Measurements from ENCODE around the gene TAF1.
"Not testable (repeated sequence)": the region's sequence is repeated elsewhere in the genome, so short reads cannot be mapped to it uniquely, and the experiment has no call there.

The TAF1 gene, protein sequence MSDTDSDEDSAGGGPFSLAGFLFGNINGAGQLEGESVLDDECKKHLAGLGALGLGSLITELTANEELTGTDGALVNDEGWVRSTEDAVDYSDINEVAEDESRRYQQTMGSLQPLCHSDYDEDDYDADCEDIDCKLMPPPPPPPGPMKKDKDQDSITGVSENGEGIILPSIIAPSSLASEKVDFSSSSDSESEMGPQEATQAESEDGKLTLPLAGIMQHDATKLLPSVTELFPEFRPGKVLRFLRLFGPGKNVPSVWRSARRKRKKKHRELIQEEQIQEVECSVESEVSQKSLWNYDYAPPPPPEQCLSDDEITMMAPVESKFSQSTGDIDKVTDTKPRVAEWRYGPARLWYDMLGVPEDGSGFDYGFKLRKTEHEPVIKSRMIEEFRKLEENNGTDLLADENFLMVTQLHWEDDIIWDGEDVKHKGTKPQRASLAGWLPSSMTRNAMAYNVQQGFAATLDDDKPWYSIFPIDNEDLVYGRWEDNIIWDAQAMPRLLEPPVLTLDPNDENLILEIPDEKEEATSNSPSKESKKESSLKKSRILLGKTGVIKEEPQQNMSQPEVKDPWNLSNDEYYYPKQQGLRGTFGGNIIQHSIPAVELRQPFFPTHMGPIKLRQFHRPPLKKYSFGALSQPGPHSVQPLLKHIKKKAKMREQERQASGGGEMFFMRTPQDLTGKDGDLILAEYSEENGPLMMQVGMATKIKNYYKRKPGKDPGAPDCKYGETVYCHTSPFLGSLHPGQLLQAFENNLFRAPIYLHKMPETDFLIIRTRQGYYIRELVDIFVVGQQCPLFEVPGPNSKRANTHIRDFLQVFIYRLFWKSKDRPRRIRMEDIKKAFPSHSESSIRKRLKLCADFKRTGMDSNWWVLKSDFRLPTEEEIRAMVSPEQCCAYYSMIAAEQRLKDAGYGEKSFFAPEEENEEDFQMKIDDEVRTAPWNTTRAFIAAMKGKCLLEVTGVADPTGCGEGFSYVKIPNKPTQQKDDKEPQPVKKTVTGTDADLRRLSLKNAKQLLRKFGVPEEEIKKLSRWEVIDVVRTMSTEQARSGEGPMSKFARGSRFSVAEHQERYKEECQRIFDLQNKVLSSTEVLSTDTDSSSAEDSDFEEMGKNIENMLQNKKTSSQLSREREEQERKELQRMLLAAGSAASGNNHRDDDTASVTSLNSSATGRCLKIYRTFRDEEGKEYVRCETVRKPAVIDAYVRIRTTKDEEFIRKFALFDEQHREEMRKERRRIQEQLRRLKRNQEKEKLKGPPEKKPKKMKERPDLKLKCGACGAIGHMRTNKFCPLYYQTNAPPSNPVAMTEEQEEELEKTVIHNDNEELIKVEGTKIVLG (N-terminal part only)

DNA sequence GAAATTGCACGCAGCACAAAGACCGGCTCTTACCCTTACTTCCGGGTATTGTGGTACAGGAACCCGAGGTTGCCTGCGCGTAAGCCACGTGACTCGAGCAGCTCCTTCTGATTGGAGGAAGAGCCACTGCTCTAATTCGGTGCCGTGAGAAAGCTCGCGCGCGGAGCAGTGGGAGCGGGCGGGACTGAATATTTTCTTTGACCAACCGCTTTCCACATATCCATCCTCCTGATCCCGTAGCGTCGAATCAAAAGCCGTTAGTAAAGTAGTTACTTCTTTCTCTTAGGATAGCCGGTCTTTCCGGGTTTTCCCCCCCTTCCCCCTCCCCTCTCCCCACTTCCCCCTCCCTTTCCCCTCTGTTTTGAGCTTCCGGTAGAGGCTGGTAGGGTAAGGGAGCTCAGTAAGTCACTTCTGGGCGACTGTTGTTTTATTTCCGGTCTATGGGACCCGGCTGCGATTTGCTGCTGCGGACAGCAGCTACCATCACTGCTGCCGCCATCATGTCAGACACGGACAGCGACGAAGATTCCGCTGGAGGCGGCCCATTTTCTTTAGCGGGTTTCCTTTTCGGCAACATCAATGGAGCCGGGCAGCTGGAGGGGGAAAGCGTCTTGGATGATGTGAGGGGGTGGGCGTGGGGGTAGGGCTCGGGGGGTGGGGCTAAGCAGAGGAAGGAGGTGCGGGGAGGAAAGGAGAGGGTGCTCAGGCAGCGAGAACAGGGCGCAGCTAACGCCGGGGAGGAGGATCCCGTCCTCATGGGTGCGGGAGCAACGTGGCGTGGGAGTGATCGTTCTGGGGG, at the start of gene TAF1:
TSS of gene TAF1 (plus strand) at position 483 of the 799 bp plus-strand sequence. CDS start at position 501, 18 bp downstream.
- peak; percentile 67 to 81 for DNase-seq (ENCODE audit: low read depth in 2 of 2)

- not testable (repeated sequence) for DNase-seq (ENCODE audit: low read depth in 2 of 2)
Observed at GRCh38 chrX:71316959-71317358, 49.2 kb upstream of the TAF1 start.

GRCh38 chrX:71320126-71320525, 46.0 kb upstream of the TAF1 start:
- DNase-seq (ENCODE audit: low read depth in 2 of 2), result no peak

DNA sequence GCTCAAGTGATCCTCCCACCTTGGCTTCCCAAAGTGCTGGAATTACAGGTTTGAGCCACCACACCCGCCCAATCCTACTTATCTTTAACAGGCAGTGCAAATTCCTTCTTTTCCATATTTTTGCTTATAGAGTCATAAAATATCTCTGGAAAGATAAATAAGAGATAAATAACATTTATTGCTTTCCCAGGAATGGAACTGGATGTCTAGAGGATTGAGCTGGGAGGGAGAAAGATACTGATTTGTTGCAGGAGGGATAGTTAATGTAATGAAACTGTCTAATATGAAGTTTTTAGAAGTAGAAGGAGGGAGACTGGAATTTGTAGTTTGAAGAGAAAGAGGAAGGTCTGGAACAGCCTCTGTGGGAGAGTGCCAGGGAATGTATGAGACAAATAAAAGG, 44.4 kb upstream of the TAF1 start:
- no peak for DNase-seq (ENCODE audit: low read depth in 2 of 2)

DNA sequence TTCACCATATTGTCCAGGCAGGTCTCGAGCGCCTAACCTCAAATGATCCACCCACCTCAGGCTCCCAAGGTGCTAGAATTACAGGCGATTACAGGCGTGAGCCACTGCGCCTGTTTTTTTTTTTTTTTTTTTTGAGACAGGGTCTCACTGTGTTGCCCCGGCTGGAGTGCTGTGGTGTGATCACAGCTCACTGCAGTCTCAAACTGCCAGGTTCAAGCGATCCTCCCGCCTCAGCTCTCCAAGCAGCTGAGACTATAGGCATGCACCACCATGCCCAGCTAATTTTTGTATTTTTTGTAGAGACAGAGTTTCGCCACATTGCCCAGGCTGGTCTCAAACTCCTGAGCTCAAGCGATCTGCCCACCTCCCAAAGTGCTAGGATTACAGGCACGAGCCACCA, 41.7 kb upstream of the TAF1 start:
- DNase-seq (ENCODE audit: low read depth in 2 of 2), result not testable (repeated sequence)

DNA sequence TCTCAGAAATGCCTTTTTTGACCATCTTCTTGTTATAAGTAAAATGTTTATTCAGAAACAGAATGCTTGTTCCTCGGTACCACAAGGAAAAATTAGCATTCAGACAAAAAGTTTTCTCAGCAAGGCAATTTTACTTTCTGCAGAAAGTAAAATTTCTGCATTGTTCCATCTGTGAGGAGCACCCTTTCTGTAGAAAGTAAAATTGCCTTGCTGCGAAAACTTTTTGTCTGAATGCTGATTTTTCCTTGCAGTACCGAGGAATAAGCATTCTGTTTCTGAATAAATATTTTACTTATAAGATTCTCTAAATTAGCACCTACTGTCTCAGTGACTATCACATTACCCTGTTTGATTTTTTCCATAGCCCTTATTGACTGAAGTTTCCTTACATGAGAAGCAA, 39.8 kb upstream of the TAF1 start:
- DNase-seq (ENCODE audit: low read depth in 2 of 2), result no peak

- not testable (repeated sequence) for DNase-seq (ENCODE audit: low read depth in 2 of 2)
Observed at GRCh38 chrX:71349151-71349665, 16.9 kb upstream of the TAF1 start.

DNA sequence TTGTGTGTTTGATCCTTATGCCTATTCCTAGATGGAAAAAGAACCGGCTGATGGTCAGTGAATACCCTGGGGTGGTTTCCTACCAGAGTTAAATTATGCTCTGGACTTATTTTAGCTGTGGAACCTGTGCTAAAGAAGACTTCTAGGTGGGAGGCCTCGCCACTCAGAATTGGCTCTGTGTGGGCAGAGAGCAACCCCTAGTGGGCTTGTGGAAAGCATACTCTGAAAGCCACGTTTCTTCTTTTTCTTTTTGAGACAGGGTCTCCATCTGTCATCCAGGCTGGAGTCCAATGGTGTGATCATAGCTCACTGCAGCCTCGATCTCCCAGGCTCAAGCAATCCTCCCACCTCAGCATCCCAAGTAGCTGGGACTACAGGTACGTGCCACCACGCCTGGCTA, 16.3 kb upstream of the TAF1 start:
- not testable (repeated sequence) for DNase-seq (ENCODE audit: low read depth in 2 of 2)

- DNase-seq (ENCODE audit: low read depth in 2 of 2), result not testable (repeated sequence)
Observed at GRCh38 chrX:71352439-71352838, 13.7 kb upstream of the TAF1 start.

DNA sequence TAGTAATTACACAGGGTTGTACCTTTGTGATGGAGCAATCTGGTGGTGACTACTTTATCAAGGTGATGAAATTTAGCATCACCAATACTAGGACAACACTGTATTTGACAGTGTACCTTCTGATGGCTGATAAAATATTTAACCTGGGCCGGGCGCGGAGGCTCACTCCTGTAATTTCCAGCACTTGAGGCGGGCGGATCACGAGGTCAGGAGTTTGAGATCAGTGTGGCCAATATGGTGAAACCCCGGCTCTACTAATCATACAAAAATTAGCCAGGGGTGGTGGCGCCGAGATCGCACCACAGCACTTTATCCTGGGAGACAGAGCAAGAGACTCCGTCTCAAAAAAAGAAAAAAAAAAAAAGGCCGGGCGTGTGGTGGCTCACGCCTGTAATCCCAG, 1.9 kb upstream of the TAF1 start:
- no peak for DNase-seq (ENCODE audit: low read depth in 2 of 2)

- no peak for DNase-seq (ENCODE audit: low read depth in 2 of 2)
Observed at GRCh38 chrX:71365356-71365874, 742 bp upstream of the TAF1 start.

- peak; percentile 13 to 16 for DNase-seq (ENCODE audit: low read depth in 2 of 2)
Observed at GRCh38 chrX:71366674-71367256, 608 bp downstream of the TAF1 start.

DNA sequence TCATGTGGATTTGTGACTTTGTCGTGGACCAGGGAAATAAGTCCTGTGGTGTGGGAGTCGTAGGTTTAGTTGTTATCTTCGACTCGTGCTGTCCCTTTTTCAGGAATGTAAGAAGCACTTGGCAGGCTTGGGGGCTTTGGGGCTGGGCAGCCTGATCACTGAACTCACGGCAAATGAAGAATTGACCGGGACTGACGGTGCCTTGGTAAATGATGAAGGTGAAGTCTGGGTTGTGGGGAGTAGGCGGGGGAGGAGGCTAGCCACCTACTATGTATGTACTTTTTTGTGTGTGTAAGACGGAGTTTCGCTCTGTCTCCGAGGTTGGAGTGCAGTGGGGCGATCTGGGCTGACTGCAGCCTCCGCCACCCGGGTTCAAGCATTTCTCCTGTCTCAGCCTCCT, 1.2 kb downstream of the TAF1 start:
- DNase-seq (ENCODE audit: low read depth in 2 of 2), result no peak

DNA sequence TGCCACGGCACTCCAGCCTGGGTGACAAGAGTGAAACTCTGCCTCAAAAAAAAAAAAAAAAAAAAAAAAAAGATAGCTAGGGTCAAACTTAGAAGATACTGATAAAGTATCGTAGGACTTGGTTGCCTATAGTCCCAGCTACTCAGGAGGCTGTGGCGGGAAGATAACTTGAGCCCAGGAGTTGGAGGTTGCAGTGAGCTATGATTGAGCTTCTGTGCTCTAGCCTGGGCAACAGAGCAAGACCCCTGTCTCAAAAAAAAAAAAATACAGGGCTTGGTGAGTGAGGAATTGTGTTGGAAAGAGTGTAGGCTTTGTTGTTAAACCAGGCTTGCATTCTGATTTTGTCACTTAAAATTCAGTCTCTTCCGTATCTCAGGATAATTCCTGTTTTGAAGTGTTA, 6.2 kb downstream of the TAF1 start:
- no peak for DNase-seq (ENCODE audit: low read depth in 2 of 2)

DNA sequence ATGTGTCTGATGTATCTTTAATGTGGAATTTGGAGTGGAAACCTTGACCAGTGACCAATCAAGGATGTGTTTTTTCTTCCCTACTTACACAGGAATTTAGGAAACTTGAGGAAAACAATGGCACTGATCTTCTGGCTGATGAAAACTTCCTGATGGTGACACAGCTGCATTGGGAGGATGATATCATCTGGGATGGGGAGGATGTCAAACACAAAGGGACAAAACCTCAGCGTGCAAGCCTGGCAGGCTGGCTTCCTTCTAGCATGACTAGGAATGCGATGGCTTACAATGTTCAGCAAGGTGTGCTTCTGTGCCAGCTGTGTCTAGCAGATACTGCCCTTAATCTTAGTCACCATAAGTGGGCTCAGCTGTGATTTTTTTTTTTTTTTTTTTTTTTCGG, 12.6 kb downstream of the TAF1 start:
- DNase-seq (ENCODE audit: low read depth in 2 of 2), result no peak

- not testable (repeated sequence) for DNase-seq (ENCODE audit: low read depth in 2 of 2)
Observed at GRCh38 chrX:71391725-71392124, 25.6 kb downstream of the TAF1 start.

DNA sequence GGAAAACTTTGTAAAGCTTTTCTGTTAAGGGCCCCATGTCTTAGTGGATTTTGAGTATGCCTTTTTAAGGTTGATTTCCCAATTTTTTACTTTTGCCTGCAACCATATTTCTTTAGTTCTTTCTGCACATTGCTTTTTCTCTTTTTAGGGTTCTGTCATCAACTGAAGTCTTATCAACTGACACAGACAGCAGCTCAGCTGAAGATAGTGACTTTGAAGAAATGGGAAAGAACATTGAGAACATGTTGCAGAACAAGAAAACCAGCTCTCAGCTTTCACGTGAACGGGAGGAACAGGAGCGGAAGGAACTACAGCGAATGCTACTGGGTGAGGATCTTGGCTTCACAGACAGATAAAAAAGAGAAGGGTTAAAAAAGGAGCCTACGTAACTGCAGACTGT, 27.8 kb downstream of the TAF1 start:
- DNase-seq (ENCODE audit: low read depth in 2 of 2), result no peak

GRCh38 chrX:71396576-71396975, 30.4 kb downstream of the TAF1 start:
- no peak for DNase-seq (ENCODE audit: low read depth in 2 of 2)

DNA sequence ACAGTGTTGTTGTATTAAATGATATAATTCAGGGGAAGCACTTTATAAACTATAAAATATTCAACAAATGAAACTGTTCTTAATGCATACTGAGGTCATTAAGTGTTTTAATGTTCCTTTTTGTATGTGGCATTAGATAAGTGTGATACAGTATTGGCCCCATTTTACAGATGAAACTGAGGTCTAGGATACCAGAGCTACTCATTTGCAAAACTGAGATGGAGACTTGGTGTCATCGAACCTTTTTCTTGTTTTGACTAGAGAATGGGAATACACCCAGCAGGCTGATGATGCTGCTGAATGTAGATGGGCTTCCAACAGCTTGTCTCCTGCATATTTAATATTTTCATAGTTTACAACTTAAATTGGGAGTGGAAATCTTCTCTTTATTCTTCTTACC, 34.6 kb downstream of the TAF1 start:
- DNase-seq (ENCODE audit: low read depth in 2 of 2), result no peak

DNA sequence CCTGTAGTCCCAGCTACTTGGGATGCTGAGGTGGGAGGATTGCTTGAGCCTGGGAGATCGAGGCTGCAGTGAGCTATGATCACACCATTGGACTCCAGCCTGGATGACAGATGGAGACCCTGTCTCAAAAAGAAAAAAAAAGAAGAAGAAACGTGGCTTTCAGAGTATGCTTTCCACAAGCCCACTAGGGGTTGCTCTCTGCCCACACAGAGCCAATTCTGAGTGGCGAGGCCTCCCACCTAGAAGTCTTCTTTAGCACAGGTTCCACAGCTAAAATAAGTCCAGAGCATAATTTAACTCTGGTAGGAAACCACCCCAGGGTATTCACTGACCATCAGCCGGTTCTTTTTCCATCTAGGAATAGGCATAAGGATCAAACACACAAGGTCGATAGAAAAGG, 50.1 kb downstream of the TAF1 start:
- DNase-seq (ENCODE audit: low read depth in 2 of 2), result not testable (repeated sequence)

Data from stimulated activated CD8-positive, alpha-beta memory T cell treated with anti-CD3 and anti-CD28 coated beads, Interleukin-2, amount 100 ng/mL, for 48 hours (primary cell).